GM23248 (cell line): ENCODE results near the gene FYB2. TPM values are rescaled to one million over a fixed set of nuclear protein-coding genes. Genes with fewer than 3 reads are reported as not detected.

ENCODE experiments used
- DNase-seq: peaks from one replicate; pipeline ENCODE4 v3.0.0-alpha.2; 2015
- H2AFZ ChIP-seq: fragments of 200-600 bp; sonication (generic); 2 replicates; pipeline ENCODE4 v1.6.1; 2016; ENCODE audit warnings: antibody characterized with exemption
- H3F3A ChIP-seq: fragments of 200-600 bp; sonication (generic); 2 replicates; pipeline ENCODE4 v1.6.1; 2016; ENCODE audit warnings: mild to moderate bottlenecking, antibody characterized with exemption, mixed run types; ENCODE audit not compliant: insufficient read depth
- H3K27ac ChIP-seq: fragments of 200-600 bp; sonication (generic); 2 replicates; pipeline ENCODE4 v1.5.1; 2016; ENCODE audit warnings: mild to moderate bottlenecking
- H3K27me3 ChIP-seq: fragments of 200-600 bp; sonication (generic); replicated peaks from 2 replicates; pipeline ENCODE4 v1.6.1; 2016; ENCODE audit warnings: mild to moderate bottlenecking; ENCODE audit not compliant: insufficient read depth
- H3K36me3 ChIP-seq: fragments of 200-600 bp; sonication (generic); 2 replicates; pipeline ENCODE4 v1.6.1; 2016; ENCODE audit warnings: low read depth, mild to moderate bottlenecking
- H3K4me1 ChIP-seq: fragments of 200-600 bp; sonication (generic); 2 replicates; pipeline ENCODE4 v1.6.1; 2016; ENCODE audit warnings: mild to moderate bottlenecking; ENCODE audit not compliant: insufficient read depth
- H3K4me2 ChIP-seq: fragments of 200-600 bp; sonication (generic); one replicate; pipeline ENCODE4 v1.6.1; 2016; ENCODE audit warnings: mild to moderate bottlenecking; ENCODE audit not compliant: unreplicated experiment
- H3K4me3 ChIP-seq: fragments of 200-600 bp; sonication (generic); 2 replicates; pipeline ENCODE4 v1.5.1; 2016; ENCODE audit warnings: mild to moderate bottlenecking
- H3K79me2 ChIP-seq: fragments of 200-600 bp; sonication (generic); 2 replicates; pipeline ENCODE4 v1.6.1; 2016; ENCODE audit warnings: mild to moderate bottlenecking; ENCODE audit not compliant: insufficient read depth
- H3K9ac ChIP-seq: fragments of 200-600 bp; sonication (generic); 2 replicates; pipeline ENCODE4 v1.6.1; 2016; ENCODE audit warnings: mild to moderate bottlenecking
- H3K9me2 ChIP-seq: fragments of 200-600 bp; sonication (generic); 2 replicates; pipeline ENCODE4 v1.6.1; 2016; ENCODE audit warnings: mixed run types, mild to moderate bottlenecking, moderate library complexity; ENCODE audit not compliant: insufficient read depth
- H3K9me3 ChIP-seq: fragments of 200-600 bp; sonication (generic); one replicate; pipeline ENCODE4 v1.6.1; 2017; ENCODE audit warnings: low read depth
- H4K20me1 ChIP-seq: fragments of 200-600 bp; sonication (generic); 2 replicates; pipeline ENCODE4 v1.6.0; 2016; ENCODE audit not compliant: insufficient read depth
- EZH2 ChIP-seq: fragments of 200-600 bp; sonication (generic); IDR thresholded peaks from 2 replicates; pipeline ENCODE4 v1.6.1; 2018; ENCODE audit warnings: antibody characterized with exemption, mild to moderate bottlenecking; ENCODE audit not compliant: insufficient read depth, poor library complexity, severe bottlenecking
- EZH2phosphoT487 ChIP-seq: fragments of 200-600 bp; sonication (generic); IDR thresholded peaks from 2 replicates; pipeline ENCODE4 v1.6.1; 2018; ENCODE audit warnings: antibody characterized with exemption, moderate library complexity, mild to moderate bottlenecking, low read depth; ENCODE audit not compliant: insufficient read depth
- WGBS, 2 experiments: methylation state at CpG; one replicate each; pipeline ENCODE4 v1.1.6; 2015 to 2017; ENCODE audit warnings: low lambda C conversion rate in 2 of 2, low coverage in 1 of 2; ENCODE audit errors: missing lambda C conversion rate in 2 of 2; 5-methylcytosine and 5-hydroxymethylcytosine counted together
- in situ Hi-C: fragments of 300-500 bp; cut with MboI; formaldehyde crosslinking; loops from 2 replicates; pipeline ENCODE4 v1.15.0; 2020
- polyA plus RNA-seq: library from polyadenylated mRNA; unstranded; fragments of >200 nt; fragmentation: Nextera tagmentation; extraction: Ambion mirVana; gene quantifications from 2 replicates; pipeline ENCODE4 v1.2.1, GENCODE V29; 2016
- total RNA-seq: library from RNA; depleted of rRNA; stranded (reverse); fragments of >200 nt; shearing (Covaris generic); gene quantifications from 2 replicates; pipeline ENCODE4 v1.2.3, GENCODE V29; 2014

The FYB2 gene
- total and polyA plus RNA-seq, 2 experiments from 2014 or later, result not detected

- no peak for DNase-seq
- H3K36me3 ChIP-seq, result no peaks in the 10 kb centered on the region
- H3K4me3 ChIP-seq, result no peak within 1 kb of the TSS
- no peaks in the 10 kb centered on the region for H3K9me3 ChIP-seq
- in situ Hi-C loops, result no loop called here
- H3K9me2 ChIP-seq, result no peaks in the 10 kb centered on the region
- H3K9ac ChIP-seq, result no peak within 1 kb of the TSS
- TF ChIP-seq EZH2, result no peak
- no peak for TF ChIP-seq EZH2phosphoT487
- H3K4me1 ChIP-seq, result no peaks in the 10 kb centered on the region
- no peaks in the 10 kb centered on the region for H4K20me1 ChIP-seq
- no peak within 1 kb of the TSS for H3K4me2 ChIP-seq
- no peaks in the 10 kb centered on the region for H3K27me3 ChIP-seq
- H3K27ac ChIP-seq, result no peak within 1 kb of the TSS
- no peak within 1 kb of the TSS for H2AFZ ChIP-seq
- 81 to 87% methylated on average over 3 of the region's 3 CpGs for WGBS, 2 experiments
- H3F3A ChIP-seq, result no peaks in the 10 kb centered on the region
- no peaks in the 10 kb centered on the region for H3K79me2 ChIP-seq
These were observed 35.4 kb upstream of the FYB2 start, which contains the start of gene C8A for GRCh38 chr1:56854521-56855099. Gene C8A (plus strand): TSS chr1:56854797. CDS start chr1:56854902, 105 bp downstream.

- in situ Hi-C loops, result no loop called here
- Histone ChIP-seq H3F3A (no peaks in the 10 kb centered on the region), H3K9me2 (no peaks in the 10 kb centered on the region), H3K4me2 (no peak overlapping the region), H3K27ac (no peak overlapping the region), H3K4me1 (no peaks in the 10 kb centered on the region), H3K27me3 (no peaks in the 10 kb centered on the region), H3K9ac (no peak overlapping the region), H3K36me3 (no peaks in the 10 kb centered on the region), H4K20me1 (no peaks in the 10 kb centered on the region), H3K79me2 (no peaks in the 10 kb centered on the region), H2AFZ (no peak overlapping the region), H3K4me3 (no peak overlapping the region), H3K9me3 (no peaks in the 10 kb centered on the region)
- DNase-seq, result no peak
- TF ChIP-seq EZH2 (no peak), EZH2phosphoT487 (no peak)
- 39 to 67% methylated on average over 1 of the region's 1 CpG for WGBS, 2 experiments
These were observed 33.3 kb upstream of the FYB2 start for GRCh38 chr1:56852476-56852875.

GRCh38 chr1:56850922-56851321 is 31.7 kb upstream of the FYB2 start:
- 79 to 80% methylated on average over 5 of the region's 5 CpGs for WGBS, 2 experiments
- in situ Hi-C loops, result no loop called here
- Histone ChIP-seq H3K27ac (no peak overlapping the region), H3K36me3 (no peaks in the 10 kb centered on the region), H3K79me2 (no peaks in the 10 kb centered on the region), H3F3A (no peaks in the 10 kb centered on the region), H3K9ac (no peak overlapping the region), H3K9me3 (no peaks in the 10 kb centered on the region), H2AFZ (no peak overlapping the region), H3K9me2 (no peaks in the 10 kb centered on the region), H3K4me3 (no peak overlapping the region), H3K4me2 (no peak overlapping the region), H4K20me1 (no peaks in the 10 kb centered on the region), H3K27me3 (no peaks in the 10 kb centered on the region), H3K4me1 (no peaks in the 10 kb centered on the region)
- DNase-seq, result no peak
- no peak for TF ChIP-seq EZH2
- TF ChIP-seq EZH2phosphoT487, result no peak

GRCh38 chr1:56850411-56850810 is 31.2 kb upstream of the FYB2 start:
- no peak for DNase-seq
- in situ Hi-C loops, result no loop called here
- Histone ChIP-seq H3K27me3 (no peaks in the 10 kb centered on the region), H2AFZ (no peak overlapping the region), H3K4me1 (no peaks in the 10 kb centered on the region), H3K79me2 (no peaks in the 10 kb centered on the region), H3F3A (no peaks in the 10 kb centered on the region), H4K20me1 (no peaks in the 10 kb centered on the region), H3K9ac (no peak overlapping the region), H3K9me2 (no peaks in the 10 kb centered on the region), H3K9me3 (no peaks in the 10 kb centered on the region), H3K4me2 (no peak overlapping the region), H3K27ac (no peak overlapping the region), H3K36me3 (no peaks in the 10 kb centered on the region), H3K4me3 (no peak overlapping the region)
- 51 to 57% methylated on average over 2 of the region's 2 CpGs for WGBS, 2 experiments
- no peak for TF ChIP-seq EZH2
- no peak for TF ChIP-seq EZH2phosphoT487
